Natural killer cell treated with Interleukin-12 subunit alpha and Interleukin-12 subunit beta and Interleukin-15 and Interleukin-18, amount 100 ng/mL, for 72 hours (primary cell): ENCODE data around the gene TAF10. TPM values are rescaled to one million over a fixed set of nuclear protein-coding genes. Genes with fewer than 3 reads are reported as not detected.

Experiments
- ATAC-seq, 2 donors: fragments of 150-1000 bp; cut with Tn5 transposase in 1 of 2; sonication (Bioruptor Pico), chemical (Tn5 transposase) in 1 of 2; 2 replicates each; pipeline ENCODE4 v1.10.0; 2021
- DNase-seq: peaks from one replicate; pipeline ENCODE4 v3.0.0; 2022; ENCODE audit warnings: low spot score
- H3K27ac Mint-ChIP-seq, 2 donors: 1 replicate in 1 of 2; 2 replicates in 1 of 2; pipeline ENCODE4 v1.8.0; 2022; ENCODE audit warnings: mixed read lengths in 2 of 2, mild to moderate bottlenecking in 1 of 2, moderate library complexity in 1 of 2
- H3K27me3 Mint-ChIP-seq, 2 donors: 1 replicate in 1 of 2; 2 replicates in 1 of 2; pipeline ENCODE4 v1.8.0; 2022; ENCODE audit warnings: mixed read lengths in 2 of 2
- H3K36me3 Mint-ChIP-seq: one replicate; pipeline ENCODE4 v1.8.0; 2022; ENCODE audit warnings: mixed read lengths
- H3K4me1 Mint-ChIP-seq, 2 donors: 1 replicate in 1 of 2; 2 replicates in 1 of 2; pipeline ENCODE4 v1.8.0; 2022; ENCODE audit warnings: low read depth in 2 of 2, mixed read lengths in 2 of 2, mild to moderate bottlenecking in 1 of 2
- H3K4me3 Mint-ChIP-seq: one replicate; pipeline ENCODE4 v1.8.0; 2022; ENCODE audit warnings: mixed read lengths
- H3K9me3 Mint-ChIP-seq: 2 replicates; pipeline ENCODE4 v1.8.0; 2022; ENCODE audit warnings: mixed read lengths
- total RNA-seq, 2 donors: library from RNA; stranded (reverse); gene quantifications; one replicate each; pipeline ENCODE4 v1.2.3, GENCODE V29; 2022

The TAF10 gene
- total RNA-seq, 2 donors from 2014 or later: 118 to 152 TPM

DNA sequence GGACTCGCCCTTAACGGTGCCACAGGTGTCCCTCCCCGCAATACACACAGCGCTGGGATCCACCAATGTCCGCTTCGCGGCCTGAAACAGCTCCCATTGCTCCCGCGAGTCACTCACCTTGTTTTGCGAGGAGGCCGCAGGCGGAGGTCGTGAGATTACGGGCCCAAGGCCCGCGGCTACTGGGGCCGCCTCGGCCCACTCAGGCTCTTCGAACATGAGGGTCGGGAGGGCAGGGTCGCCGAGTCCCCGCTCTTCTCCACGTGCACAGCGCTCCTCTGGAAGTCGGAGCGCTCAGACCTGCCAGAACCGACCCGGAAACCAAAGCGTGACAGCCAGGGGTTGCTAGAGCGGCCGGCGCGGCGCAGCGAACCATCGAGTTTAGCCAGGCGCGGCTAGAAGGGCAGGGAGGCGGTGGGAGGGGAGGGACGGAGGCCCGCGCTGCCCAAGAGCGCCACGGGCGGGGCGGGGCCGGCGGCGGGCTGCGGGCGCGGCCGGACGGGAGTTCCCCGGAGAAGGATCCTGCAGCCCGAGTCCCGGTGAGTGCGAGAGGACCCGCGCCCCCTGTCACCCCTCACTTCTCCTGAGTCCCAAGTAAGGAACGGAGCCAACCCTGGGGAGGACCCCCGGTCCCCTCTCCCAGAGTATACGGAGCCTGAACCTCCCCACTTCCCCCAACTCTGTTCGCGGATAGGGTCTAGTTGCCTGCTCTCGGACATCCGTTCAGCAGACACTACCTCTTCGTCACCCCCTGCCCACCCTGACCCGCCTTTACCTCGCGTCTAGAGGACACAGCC, 8.5 kb downstream of the TAF10 start, which contains the start of the genes ILK and RRP8:
TSS of gene ILK (plus strand) at position 488 of the 794 bp plus-strand sequence. CDS start 498 bp downstream, outside the sequence.
TSS of gene RRP8 (minus strand) at position 330 of the 794 bp plus-strand sequence. CDS start at position 216, 114 bp downstream.
- Mint-ChIP-seq H3K4me3 (no peak within 1 kb of the TSS), H3K27ac (no peak within 1 kb of the TSS), H3K9me3 (no peaks in the 10 kb centered on the region), H3K4me1 (peaks cover 17 to 40% of the 10 kb centered on the region in 2 donors), H3K27me3 (no peaks in the 10 kb centered on the region), H3K36me3 (peaks cover 16% of the 10 kb centered on the region)
- peak; percentile 94 to 95 for ATAC-seq
- peak; percentile 93 for DNase-seq

- Mint-ChIP-seq H3K4me1 (peaks cover 20 to 37% of the 10 kb centered on the region in 2 donors), H3K27me3 (no peaks in the 10 kb centered on the region), H3K36me3 (peaks cover 25% of the 10 kb centered on the region), H3K9me3 (no peaks in the 10 kb centered on the region), H3K4me3 (no peak overlapping the region), H3K27ac (no peak overlapping the region)
- DNase-seq (peak; percentile 22), ATAC-seq (no peak)
These were observed 9.7 kb downstream of the TAF10 start for GRCh38 chr11:6602096-6602940.

DNA sequence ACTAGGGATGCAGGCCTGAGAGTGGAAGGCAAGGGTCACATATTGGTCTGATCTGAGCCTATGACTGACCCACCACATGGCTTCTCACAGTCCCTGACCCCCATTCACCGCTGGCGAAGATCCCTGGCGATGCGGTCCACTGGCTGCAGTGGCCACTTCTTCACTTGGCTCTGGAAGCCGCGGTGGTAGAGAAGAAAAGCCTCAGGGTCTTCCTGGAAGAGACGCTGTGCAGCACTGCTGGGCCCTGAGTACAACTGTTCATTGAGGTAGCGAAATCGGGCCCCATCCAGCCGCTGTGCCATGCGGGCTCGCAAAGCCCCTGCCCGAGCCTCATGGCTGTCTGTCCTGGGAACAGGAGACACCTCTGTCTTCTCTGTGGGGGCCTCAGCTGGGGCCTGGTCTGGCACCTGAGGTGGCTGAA, 11.0 kb downstream of the TAF10 start:
- Mint-ChIP-seq H3K36me3 (peaks cover 29% of the 10 kb centered on the region), H3K9me3 (no peaks in the 10 kb centered on the region), H3K27ac (no peak overlapping the region), H3K4me3 (no peak overlapping the region), H3K4me1 (peaks cover 11 to 36% of the 10 kb centered on the region in 2 donors), H3K27me3 (no peaks in the 10 kb centered on the region)
- peak; percentile 57 for DNase-seq
- no peak for ATAC-seq

GRCh38 chr11:6599881-6600390, 12.1 kb downstream of the TAF10 start:
- Mint-ChIP-seq H3K27me3 (no peaks in the 10 kb centered on the region), H3K4me3 (no peak overlapping the region), H3K27ac (no peak overlapping the region), H3K4me1 (peaks cover 8 to 36% of the 10 kb centered on the region in 2 donors), H3K36me3 (peaks cover 32% of the 10 kb centered on the region), H3K9me3 (no peaks in the 10 kb centered on the region)
- no peak for ATAC-seq
- DNase-seq: no peak

DNA sequence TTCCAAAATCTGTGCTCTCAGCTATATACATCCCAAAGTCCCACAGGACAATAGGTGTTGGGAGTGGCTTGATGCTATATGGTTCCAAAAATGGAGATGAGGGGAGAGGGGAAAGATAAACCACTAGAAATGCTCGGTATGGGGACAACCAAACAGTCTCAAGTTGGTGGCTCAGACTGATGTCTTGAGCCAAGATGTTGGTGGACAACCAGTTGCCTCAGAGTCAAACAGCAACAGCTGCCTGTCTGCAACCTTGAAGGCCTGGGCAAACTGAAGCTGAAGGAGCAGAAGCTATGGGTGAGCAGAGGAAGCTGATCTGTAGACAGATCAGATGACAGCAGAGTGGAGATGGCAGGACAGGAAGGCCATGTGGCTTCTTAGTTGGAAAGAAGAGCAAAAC, 12.6 kb downstream of the TAF10 start:
- DNase-seq: peak; percentile 26
- no peak for ATAC-seq
- H3K36me3 Mint-ChIP-seq: peaks cover 32% of the 10 kb centered on the region
- H3K4me1 Mint-ChIP-seq: peaks cover 10 to 37% of the 10 kb centered on the region in 2 donors
- H3K27ac Mint-ChIP-seq: no peak overlapping the region
- no peaks in the 10 kb centered on the region for H3K27me3 Mint-ChIP-seq
- no peaks in the 10 kb centered on the region for H3K9me3 Mint-ChIP-seq
- no peak overlapping the region for H3K4me3 Mint-ChIP-seq

- Mint-ChIP-seq H3K4me3 (no peak overlapping the region), H3K27me3 (no peaks in the 10 kb centered on the region), H3K9me3 (no peaks in the 10 kb centered on the region), H3K27ac (peak overlapping the region in 1 of 2 donors; percentile 17), H3K4me1 (peaks cover 14 to 41% of the 10 kb centered on the region in 2 donors), H3K36me3 (peaks cover 32% of the 10 kb centered on the region)
- no peak for ATAC-seq
- no peak for DNase-seq
These were observed 13.5 kb downstream of the TAF10 start for GRCh38 chr11:6598555-6598954.

- no peak for ATAC-seq
These were observed 15.7 kb downstream of the TAF10 start for GRCh38 chr11:6596239-6596877.

DNA sequence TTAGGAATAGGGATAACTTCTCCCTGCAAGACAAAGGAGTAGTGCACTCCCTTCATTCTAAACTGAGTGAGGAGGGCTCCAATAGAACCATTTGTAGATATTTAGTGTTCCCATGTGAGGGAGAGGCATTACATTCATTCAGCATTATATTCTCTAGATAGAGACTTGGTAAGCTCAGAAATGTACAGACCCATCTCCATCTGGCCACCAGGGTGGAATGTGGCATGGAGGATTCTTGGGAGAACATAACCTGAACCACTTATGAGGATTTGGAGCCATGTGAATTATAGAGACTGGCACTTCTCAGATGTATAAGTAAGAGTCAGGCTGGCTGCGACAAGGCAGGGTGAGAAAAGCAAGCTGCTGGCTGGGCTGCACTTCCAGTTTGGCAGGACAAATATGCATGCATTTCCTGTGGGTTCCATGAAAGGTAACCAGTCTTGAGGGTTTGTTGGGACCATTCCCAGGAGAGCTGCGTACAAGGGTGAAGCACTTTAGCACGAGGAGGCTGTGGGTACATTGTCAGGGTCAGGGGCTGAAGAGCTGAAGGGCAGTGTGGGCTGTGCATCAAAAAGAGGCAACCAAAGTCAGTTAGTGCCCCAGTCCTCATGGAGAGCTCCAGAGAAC, 17.8 kb downstream of the TAF10 start:
- Mint-ChIP-seq H3K27me3 (no peaks in the 10 kb centered on the region), H3K27ac (no peak overlapping the region), H3K36me3 (peaks cover 24% of the 10 kb centered on the region), H3K4me1 (peaks cover 14 to 27% of the 10 kb centered on the region in 2 donors), H3K9me3 (no peaks in the 10 kb centered on the region), H3K4me3 (no peak overlapping the region)
- DNase-seq (peak; percentile 13), ATAC-seq (no peak)

More at GRCh38 chr11:6596239-6596877, 15.7 kb downstream of the TAF10 start:
- no peak for DNase-seq
- Mint-ChIP-seq H3K36me3 (peaks cover 29% of the 10 kb centered on the region), H3K27ac (peak overlapping the region in 1 of 2 donors; percentile 10), H3K27me3 (no peaks in the 10 kb centered on the region), H3K9me3 (no peaks in the 10 kb centered on the region), H3K4me3 (no peak overlapping the region), H3K4me1 (peaks cover 14 to 33% of the 10 kb centered on the region in 2 donors)

DNA sequence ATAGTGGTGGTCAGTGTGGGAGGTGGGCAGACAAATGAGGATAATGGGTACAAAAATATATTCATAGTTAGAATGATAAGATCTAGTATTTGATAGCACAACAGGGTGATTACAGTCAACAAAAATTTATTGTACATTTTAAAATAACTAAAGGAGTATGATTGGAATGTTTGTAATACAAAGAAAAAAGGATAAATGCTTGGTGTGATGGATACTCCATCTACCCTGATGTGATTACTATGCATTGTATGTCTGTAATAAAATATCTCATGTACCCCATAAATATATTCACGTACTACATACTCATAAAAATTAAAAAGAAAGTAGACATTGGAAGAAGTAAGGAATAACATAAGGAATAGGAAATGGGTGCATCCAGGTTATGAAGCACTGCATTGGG, 24.0 kb downstream of the TAF10 start:
- DNase-seq: no peak
- Mint-ChIP-seq H3K27me3 (no peaks in the 10 kb centered on the region), H3K4me3 (no peak overlapping the region), H3K27ac (no peak overlapping the region), H3K36me3 (peaks cover 24% of the 10 kb centered on the region), H3K9me3 (peaks cover 10% of the 10 kb centered on the region), H3K4me1 (peaks cover 0 to 2% of the 10 kb centered on the region in 2 donors)
- ATAC-seq: no peak

GRCh38 chr11:6587360-6587953, 24.6 kb downstream of the TAF10 start:
- H3K9me3 Mint-ChIP-seq: peaks cover 12% of the 10 kb centered on the region
- no peak overlapping the region for H3K4me3 Mint-ChIP-seq
- DNase-seq (no peak), ATAC-seq (no peak)
- H3K27ac Mint-ChIP-seq: no peak overlapping the region
- H3K27me3 Mint-ChIP-seq: no peaks in the 10 kb centered on the region
- H3K36me3 Mint-ChIP-seq: peaks cover 28% of the 10 kb centered on the region
- H3K4me1 Mint-ChIP-seq: peaks cover 0 to 2% of the 10 kb centered on the region in 2 donors

GRCh38 chr11:6586434-6587359, 25.3 kb downstream of the TAF10 start:
- H3K27ac Mint-ChIP-seq: no peak overlapping the region
- peaks cover 12% of the 10 kb centered on the region for H3K9me3 Mint-ChIP-seq
- no peak for DNase-seq
- no peak overlapping the region for H3K4me3 Mint-ChIP-seq
- peaks cover 33% of the 10 kb centered on the region for H3K36me3 Mint-ChIP-seq
- H3K4me1 Mint-ChIP-seq: peaks cover 0 to 2% of the 10 kb centered on the region in 2 donors
- peak; percentile 36 to 53 for ATAC-seq
- H3K27me3 Mint-ChIP-seq: no peaks in the 10 kb centered on the region

DNA sequence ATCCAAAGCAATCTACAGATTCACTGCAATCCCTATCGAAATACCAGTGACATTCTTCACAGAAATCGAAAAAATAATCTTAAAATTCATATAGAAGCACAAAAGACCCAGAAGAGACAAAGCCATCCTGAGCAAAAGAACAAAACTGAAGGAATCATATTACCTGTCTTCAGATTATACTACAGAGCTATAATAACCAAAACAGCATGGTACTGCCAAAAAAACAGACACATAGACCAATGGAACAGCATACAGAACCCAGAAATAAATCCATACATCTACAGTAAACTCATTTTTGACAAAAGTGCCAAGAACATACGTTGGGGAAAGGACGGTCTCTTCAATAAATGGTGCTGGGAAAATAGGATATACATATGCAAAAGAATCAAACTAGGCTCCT, 27.5 kb downstream of the TAF10 start:
- DNase-seq: no peak
- Mint-ChIP-seq H3K9me3 (peaks cover 12% of the 10 kb centered on the region), H3K27me3 (no peaks in the 10 kb centered on the region), H3K4me1 (peaks cover 0 to 2% of the 10 kb centered on the region in 2 donors), H3K36me3 (peaks cover 37% of the 10 kb centered on the region), H3K4me3 (no peak overlapping the region), H3K27ac (no peak overlapping the region)
- ATAC-seq: no peak
